Measurements from ENCODE around the gene CA10. TPM values are rescaled to one million over a fixed set of nuclear protein-coding genes. Genes with fewer than 3 reads are reported as not detected.

Gene CA10
- total RNA-seq, 1 experiment from 2014 or later = not detected

- no peaks in the 10 kb centered on the region for H3K36me3 ChIP-seq (ENCODE audit: insufficient read depth, low read length, poor library complexity, severe bottlenecking)
- peaks cover 8% of the 10 kb centered on the region for H3K27me3 ChIP-seq (replicated peaks; ENCODE audit: insufficient read depth, low read depth, low read length, poor library complexity)
- H3K9me3 ChIP-seq (ENCODE audit: low read depth, low read length, poor library complexity, severe bottlenecking) = no peaks in the 10 kb centered on the region
- CTCF ChIA-PET = no interaction called here
- no peak for TF ChIP-seq EZH2 (IDR thresholded peaks at IDR 0.05; ENCODE audit: borderline replicate concordance, low read depth, low read length, poor library complexity, severe bottlenecking)
- TF ChIP-seq CTCF (conservative IDR thresholded peaks at IDR 0.05; ENCODE audit: low read depth, low read length) = no peak
- no peak overlapping the region for H3K4me3 ChIP-seq (ENCODE audit: low read depth, low read length, poor library complexity, severe bottlenecking)
- intact Hi-C loops (cut with micrococcal nuclease; ENCODE audit: unreplicated experiment) = no loop called here
- POLR2A ChIA-PET (ENCODE audit: low non-redundant PET) = no interaction called here
- no TSS peak for BruUV-seq (replicated peaks)
- H3K27ac ChIP-seq (ENCODE audit: low read depth, low read length, poor library complexity, severe bottlenecking) = no peak overlapping the region
- no peak for DNase-seq (ENCODE audit: low spot score)
- H3K4me1 ChIP-seq (ENCODE audit: insufficient read depth, low read length, poor library complexity, severe bottlenecking) = no peaks in the 10 kb centered on the region
Measured at GRCh38 chr17:51759260-51759659, 399.3 kb downstream of the CA10 start.

GRCh38 chr17:51751072-51751471, 407.4 kb downstream of the CA10 start:
- Histone ChIP-seq H3K27me3 (replicated peaks; ENCODE audit: insufficient read depth, low read depth, low read length, poor library complexity) (no peaks in the 10 kb centered on the region), H3K4me3 (ENCODE audit: low read depth, low read length, poor library complexity, severe bottlenecking) (no peak overlapping the region), H3K27ac (ENCODE audit: low read depth, low read length, poor library complexity, severe bottlenecking) (no peak overlapping the region), H3K36me3 (ENCODE audit: insufficient read depth, low read length, poor library complexity, severe bottlenecking) (no peaks in the 10 kb centered on the region), H3K4me1 (ENCODE audit: insufficient read depth, low read length, poor library complexity, severe bottlenecking) (no peaks in the 10 kb centered on the region), H3K9me3 (ENCODE audit: low read depth, low read length, poor library complexity, severe bottlenecking) (no peaks in the 10 kb centered on the region)
- TF ChIP-seq EZH2 (IDR thresholded peaks at IDR 0.05; ENCODE audit: borderline replicate concordance, low read depth, low read length, poor library complexity, severe bottlenecking) = no peak
- TF ChIP-seq CTCF (conservative IDR thresholded peaks at IDR 0.05; ENCODE audit: low read depth, low read length) = no peak
- BruUV-seq (replicated peaks) = no TSS peak
- CTCF ChIA-PET = no interaction called here
- intact Hi-C loops (cut with micrococcal nuclease; ENCODE audit: unreplicated experiment) = no loop called here
- POLR2A ChIA-PET (ENCODE audit: low non-redundant PET) = no interaction called here
- DNase-seq (ENCODE audit: low spot score) = no peak

DNA sequence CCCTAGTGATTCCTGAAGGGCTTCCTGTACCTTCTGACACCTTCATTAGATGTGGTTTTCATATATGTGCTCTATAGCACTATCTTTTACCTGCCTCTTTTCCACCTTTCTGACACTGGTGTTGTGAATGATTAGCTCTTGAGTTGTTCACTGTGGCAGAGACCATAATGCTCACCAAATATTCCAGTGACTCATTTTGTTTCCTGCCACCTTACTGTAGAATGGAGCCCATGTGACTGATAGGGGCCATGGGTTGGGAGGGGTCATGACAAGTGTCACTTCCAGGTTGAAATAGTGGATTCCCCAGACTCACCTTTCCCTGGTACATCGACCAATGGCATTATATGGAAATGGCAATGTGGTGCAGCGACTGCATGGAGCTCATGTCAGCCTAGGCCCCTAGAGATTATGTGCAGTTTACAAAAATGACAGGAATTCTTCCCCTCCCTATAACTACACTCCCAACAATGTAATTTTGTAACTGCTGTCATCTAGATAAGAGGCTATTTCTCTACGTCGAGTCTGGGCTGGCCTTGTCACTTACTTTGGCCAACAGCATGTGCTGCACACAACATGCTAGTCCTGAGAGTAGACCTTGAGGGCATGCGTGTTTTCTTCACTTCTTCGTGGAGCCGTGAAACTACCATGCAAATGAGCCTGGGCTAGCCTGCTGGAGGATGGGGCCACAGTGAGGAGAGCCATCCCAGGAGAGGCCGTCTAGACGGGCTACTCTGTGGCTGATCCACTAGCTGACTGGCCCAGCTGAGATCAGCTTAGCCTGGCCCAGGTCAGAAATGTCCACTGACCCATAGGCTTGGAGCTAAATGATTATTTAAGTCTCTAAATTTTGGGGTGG, 409.5 kb downstream of the CA10 start:
- Histone ChIP-seq H3K36me3 (ENCODE audit: insufficient read depth, low read length, poor library complexity, severe bottlenecking) (no peaks in the 10 kb centered on the region), H3K27me3 (replicated peaks; ENCODE audit: insufficient read depth, low read depth, low read length, poor library complexity) (no peaks in the 10 kb centered on the region), H3K9me3 (ENCODE audit: low read depth, low read length, poor library complexity, severe bottlenecking) (no peaks in the 10 kb centered on the region), H3K4me3 (ENCODE audit: low read depth, low read length, poor library complexity, severe bottlenecking) (no peak overlapping the region), H3K27ac (ENCODE audit: low read depth, low read length, poor library complexity, severe bottlenecking) (no peak overlapping the region), H3K4me1 (ENCODE audit: insufficient read depth, low read length, poor library complexity, severe bottlenecking) (no peaks in the 10 kb centered on the region)
- no peak for TF ChIP-seq CTCF (conservative IDR thresholded peaks at IDR 0.05; ENCODE audit: low read depth, low read length)
- TF ChIP-seq EZH2 (IDR thresholded peaks at IDR 0.05; ENCODE audit: borderline replicate concordance, low read depth, low read length, poor library complexity, severe bottlenecking) = no peak
- intact Hi-C loops (cut with micrococcal nuclease; ENCODE audit: unreplicated experiment) = no loop called here
- ChIA-PET CTCF (no interaction called here), POLR2A (ENCODE audit: low non-redundant PET) (no interaction called here)
- no TSS peak for BruUV-seq (replicated peaks)
- no peak for DNase-seq (ENCODE audit: low spot score)

Measured in A673 (cell line).